HL-60 (cell line): Measurements from ENCODE around the gene FHIT.

Experiments
- GABPA ChIP-seq: IDR thresholded peaks from 2 replicates; pipeline ENCODE4 v1.6.1; 2012; ENCODE audit warnings: low read depth
- POLR2AphosphoS5 ChIP-seq: IDR thresholded peaks from 2 replicates; pipeline ENCODE4 v1.6.1; 2012; ENCODE audit warnings: low read depth
- REST ChIP-seq: IDR thresholded peaks from 2 replicates; pipeline ENCODE4 v1.6.1; 2012; ENCODE audit warnings: low read depth; ENCODE audit not compliant: insufficient replicate concordance
- SPI1 ChIP-seq: IDR thresholded peaks from 2 replicates; pipeline ENCODE4 v1.6.1; 2012; ENCODE audit warnings: low read depth, mild to moderate bottlenecking, borderline replicate concordance
- TF ChIP-seq, protein P1 (sequence below): IDR thresholded peaks from one replicate; pipeline ENCODE4 v1.5.1; 2011; ENCODE audit warnings: low read length, control low read depth, inconsistent platforms; ENCODE audit not compliant: insufficient read depth

GRCh38 chr3:60916546-60916945 is 334.7 kb downstream of the FHIT start:
- TF ChIP-seq, protein P1, sequence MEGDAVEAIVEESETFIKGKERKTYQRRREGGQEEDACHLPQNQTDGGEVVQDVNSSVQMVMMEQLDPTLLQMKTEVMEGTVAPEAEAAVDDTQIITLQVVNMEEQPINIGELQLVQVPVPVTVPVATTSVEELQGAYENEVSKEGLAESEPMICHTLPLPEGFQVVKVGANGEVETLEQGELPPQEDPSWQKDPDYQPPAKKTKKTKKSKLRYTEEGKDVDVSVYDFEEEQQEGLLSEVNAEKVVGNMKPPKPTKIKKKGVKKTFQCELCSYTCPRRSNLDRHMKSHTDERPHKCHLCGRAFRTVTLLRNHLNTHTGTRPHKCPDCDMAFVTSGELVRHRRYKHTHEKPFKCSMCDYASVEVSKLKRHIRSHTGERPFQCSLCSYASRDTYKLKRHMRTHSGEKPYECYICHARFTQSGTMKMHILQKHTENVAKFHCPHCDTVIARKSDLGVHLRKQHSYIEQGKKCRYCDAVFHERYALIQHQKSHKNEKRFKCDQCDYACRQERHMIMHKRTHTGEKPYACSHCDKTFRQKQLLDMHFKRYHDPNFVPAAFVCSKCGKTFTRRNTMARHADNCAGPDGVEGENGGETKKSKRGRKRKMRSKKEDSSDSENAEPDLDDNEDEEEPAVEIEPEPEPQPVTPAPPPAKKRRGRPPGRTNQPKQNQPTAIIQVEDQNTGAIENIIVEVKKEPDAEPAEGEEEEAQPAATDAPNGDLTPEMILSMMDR: no peak
- TF ChIP-seq REST (no peak), GABPA (no peak), SPI1 (no peak), POLR2AphosphoS5 (no peak)
